ENCODE measurements around the gene SETX.
A peak's percentile ranks its signal among the peaks of the same experiment; 100 is the strongest.

The SETX gene

GRCh38 chr9:132354637-132355355 lies at the start of gene SETX:
Gene SETX (minus strand): TSS chr9:132354986. CDS start chr9:132349428, 5,558 bp downstream.
- peak within 1 kb of the TSS; percentile 91 for H3K27ac ChIP-seq
- TF ChIP-seq, protein P1, sequence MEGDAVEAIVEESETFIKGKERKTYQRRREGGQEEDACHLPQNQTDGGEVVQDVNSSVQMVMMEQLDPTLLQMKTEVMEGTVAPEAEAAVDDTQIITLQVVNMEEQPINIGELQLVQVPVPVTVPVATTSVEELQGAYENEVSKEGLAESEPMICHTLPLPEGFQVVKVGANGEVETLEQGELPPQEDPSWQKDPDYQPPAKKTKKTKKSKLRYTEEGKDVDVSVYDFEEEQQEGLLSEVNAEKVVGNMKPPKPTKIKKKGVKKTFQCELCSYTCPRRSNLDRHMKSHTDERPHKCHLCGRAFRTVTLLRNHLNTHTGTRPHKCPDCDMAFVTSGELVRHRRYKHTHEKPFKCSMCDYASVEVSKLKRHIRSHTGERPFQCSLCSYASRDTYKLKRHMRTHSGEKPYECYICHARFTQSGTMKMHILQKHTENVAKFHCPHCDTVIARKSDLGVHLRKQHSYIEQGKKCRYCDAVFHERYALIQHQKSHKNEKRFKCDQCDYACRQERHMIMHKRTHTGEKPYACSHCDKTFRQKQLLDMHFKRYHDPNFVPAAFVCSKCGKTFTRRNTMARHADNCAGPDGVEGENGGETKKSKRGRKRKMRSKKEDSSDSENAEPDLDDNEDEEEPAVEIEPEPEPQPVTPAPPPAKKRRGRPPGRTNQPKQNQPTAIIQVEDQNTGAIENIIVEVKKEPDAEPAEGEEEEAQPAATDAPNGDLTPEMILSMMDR (conservative IDR thresholded peaks at IDR 0.05): no peak

DNA sequence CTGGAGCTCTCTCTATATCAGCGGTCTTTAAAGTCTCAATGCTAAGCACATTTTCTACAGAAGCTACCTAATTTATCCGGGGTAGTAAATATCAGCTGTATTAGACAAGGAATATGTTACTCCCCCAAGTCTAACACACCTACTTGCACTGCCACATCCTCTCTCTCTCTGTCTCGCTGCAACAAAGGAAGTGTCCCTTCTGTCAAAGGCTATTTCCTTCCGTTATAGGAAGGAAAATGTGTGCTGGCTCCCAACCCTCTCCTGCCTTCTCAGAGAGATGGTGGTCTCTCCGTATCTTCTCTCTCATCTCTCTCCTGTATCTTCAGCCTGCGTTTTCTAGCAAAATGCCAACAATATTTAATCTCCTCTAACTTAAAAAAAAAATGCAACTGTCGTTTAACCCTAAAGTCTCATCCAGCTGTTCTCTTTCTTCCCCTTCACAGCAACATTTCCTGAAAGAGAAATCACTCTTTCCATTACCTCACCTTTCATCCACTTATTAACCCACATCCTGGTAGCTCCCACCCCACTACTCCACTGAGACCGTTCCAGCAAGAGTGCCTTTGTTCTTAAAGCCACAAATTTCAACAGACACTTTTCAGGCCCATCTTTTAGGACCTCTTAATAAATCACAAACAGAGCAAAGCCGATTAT lies 49.6 kb upstream of the SETX start:
- no peak overlapping the region for H3K27ac ChIP-seq
- TF ChIP-seq, protein P1 (conservative IDR thresholded peaks at IDR 0.05): no peak

DNA sequence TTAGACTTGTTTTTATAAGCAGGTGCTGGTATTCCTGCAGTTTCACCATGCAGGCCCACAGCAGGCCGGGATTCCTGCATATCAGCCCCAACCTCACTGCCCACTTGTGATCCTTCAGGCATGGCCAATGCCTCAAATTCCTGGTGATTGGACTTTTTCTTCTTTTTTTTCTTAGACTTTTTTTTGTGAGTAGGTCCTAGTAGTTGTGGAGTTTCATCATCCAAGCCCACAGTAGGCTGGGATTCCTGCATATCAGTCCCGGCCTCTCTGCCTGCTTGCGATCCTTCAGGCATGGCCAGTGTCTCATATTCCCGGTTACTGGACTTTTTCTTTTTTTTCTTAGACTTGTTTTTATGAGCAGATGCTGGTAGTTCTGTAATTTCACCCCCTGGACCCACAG lies 47.0 kb upstream of the SETX start:
- TF ChIP-seq, protein P1 (conservative IDR thresholded peaks at IDR 0.05): no peak
- H3K27ac ChIP-seq: no peak overlapping the region

DNA sequence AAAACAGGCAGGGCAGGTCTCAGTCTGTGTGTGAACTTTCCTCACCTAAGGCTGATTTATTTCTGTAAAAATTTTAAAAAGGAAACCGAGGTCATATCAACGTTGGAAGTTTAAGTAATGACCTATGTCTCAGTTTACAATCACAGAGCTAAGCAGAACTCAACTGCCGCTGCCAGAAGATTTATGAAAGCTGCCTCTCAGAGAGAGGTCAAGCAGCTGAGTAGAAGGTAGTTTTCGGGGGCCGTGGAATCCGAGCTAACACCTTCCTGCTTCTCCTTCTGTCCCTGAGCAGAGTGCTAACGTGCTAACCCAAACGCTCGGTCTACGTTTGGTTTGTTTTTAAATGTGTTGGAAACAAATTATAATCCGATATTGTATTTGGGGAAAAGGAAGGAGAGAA lies 40.8 kb upstream of the SETX start:
- TF ChIP-seq, protein P1 (conservative IDR thresholded peaks at IDR 0.05): no peak
- H3K27ac ChIP-seq: no peak overlapping the region

DNA sequence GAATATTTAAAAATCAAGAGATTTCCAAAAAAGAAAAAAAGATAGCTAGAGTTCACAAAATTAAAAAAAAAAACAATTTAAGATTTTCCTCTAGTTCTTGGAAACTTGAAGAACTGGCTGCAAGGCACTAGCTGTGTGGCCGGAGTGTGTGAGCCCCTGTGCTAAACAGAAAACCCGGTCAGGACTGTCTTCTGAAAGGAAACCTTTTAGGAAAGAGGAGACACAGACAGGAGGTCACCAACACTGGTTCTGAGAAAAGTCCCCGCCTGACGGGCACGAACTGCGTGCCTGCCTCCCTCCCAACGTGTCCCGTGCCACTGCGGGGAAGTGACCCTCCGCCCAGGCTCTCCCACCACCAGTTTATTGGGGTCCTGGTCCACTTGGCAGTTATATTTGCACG lies 36.7 kb upstream of the SETX start:
- H3K27ac ChIP-seq: peak overlapping the region; percentile 61
- TF ChIP-seq, protein P1 (conservative IDR thresholded peaks at IDR 0.05): no peak

DNA sequence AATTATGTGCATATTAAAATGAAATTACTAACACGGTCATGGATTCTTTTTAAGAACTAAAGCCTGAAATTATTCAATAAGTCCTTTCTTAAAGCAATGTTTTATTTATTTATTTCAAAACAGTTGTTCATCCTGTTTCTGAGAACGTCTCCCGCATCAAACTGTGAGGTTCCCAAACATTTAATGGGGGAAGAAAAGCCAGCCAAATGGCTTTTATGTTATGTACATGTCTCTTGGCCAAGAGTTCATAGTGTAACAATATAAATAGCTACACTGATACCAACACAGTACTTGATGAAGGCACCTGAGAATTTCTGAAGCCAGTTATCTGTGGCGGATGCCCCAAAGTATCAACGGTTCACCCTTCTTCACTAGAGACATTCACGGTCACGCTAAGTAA lies 36.2 kb upstream of the SETX start:
- peak overlapping the region; percentile 61 for H3K27ac ChIP-seq
- TF ChIP-seq, protein P1 (conservative IDR thresholded peaks at IDR 0.05): no peak

GRCh38 chr9:132387133-132387532 lies 32.3 kb upstream of the SETX start:
- no peak overlapping the region for H3K27ac ChIP-seq
- TF ChIP-seq, protein P1 (conservative IDR thresholded peaks at IDR 0.05): no peak
